GM18505 (cell line): ENCODE results near the gene GABBR2.

Experiments used
- ATAC-seq: cut with Tn5 transposase; IDR thresholded peaks from one replicate; pipeline ENCODE4 v1.9.1; 2021; ENCODE audit not compliant: unreplicated experiment
- POLR2A ChIP-seq: IDR thresholded peaks from 4 replicates; pipeline ENCODE4 v1.6.1; 2011; ENCODE audit warnings: borderline replicate concordance; ENCODE audit not compliant: insufficient read depth, insufficient read length; ENCODE audit errors: extremely low read depth

Gene GABBR2

GRCh38 chr9:98549401-98549800, 159.3 kb downstream of the GABBR2 start:
- no peak for ATAC-seq
- TF ChIP-seq POLR2A, result no peak

GRCh38 chr9:98547606-98548005, 161.1 kb downstream of the GABBR2 start:
- no peak for ATAC-seq
- TF ChIP-seq POLR2A, result no peak

- no peak for TF ChIP-seq POLR2A
- no peak for ATAC-seq
These were observed 163.7 kb downstream of the GABBR2 start for GRCh38 chr9:98545021-98545420.

- no peak for TF ChIP-seq POLR2A
These were observed 167.0 kb downstream of the GABBR2 start for GRCh38 chr9:98541684-98542230.

GRCh38 chr9:98540476-98540875, 168.3 kb downstream of the GABBR2 start:
- no peak for ATAC-seq
- no peak for TF ChIP-seq POLR2A

More at GRCh38 chr9:98541684-98542230, 167.0 kb downstream of the GABBR2 start:
- ATAC-seq, result no peak

GRCh38 chr9:98539954-98540353, 168.8 kb downstream of the GABBR2 start:
- ATAC-seq, result no peak
- TF ChIP-seq POLR2A, result no peak

GRCh38 chr9:98538626-98539031, 170.1 kb downstream of the GABBR2 start:
- ATAC-seq, result no peak
- no peak for TF ChIP-seq POLR2A

- no peak for TF ChIP-seq POLR2A
- no peak for ATAC-seq
These were observed 170.5 kb downstream of the GABBR2 start for GRCh38 chr9:98538203-98538602.

GRCh38 chr9:98536542-98537173, 172.1 kb downstream of the GABBR2 start:
- no peak for TF ChIP-seq POLR2A
- no peak for ATAC-seq

GRCh38 chr9:98533866-98534265, 174.9 kb downstream of the GABBR2 start:
- no peak for ATAC-seq
- no peak for TF ChIP-seq POLR2A

GRCh38 chr9:98533132-98533531, 175.6 kb downstream of the GABBR2 start:
- no peak for ATAC-seq
- no peak for TF ChIP-seq POLR2A

GRCh38 chr9:98532574-98532973, 176.2 kb downstream of the GABBR2 start:
- no peak for ATAC-seq
- no peak for TF ChIP-seq POLR2A

GRCh38 chr9:98532147-98532546, 176.6 kb downstream of the GABBR2 start:
- no peak for ATAC-seq
- TF ChIP-seq POLR2A, result no peak

- TF ChIP-seq POLR2A, result no peak
- ATAC-seq, result no peak
These were observed 177.8 kb downstream of the GABBR2 start for GRCh38 chr9:98530806-98531386.

GRCh38 chr9:98530275-98530674, 178.5 kb downstream of the GABBR2 start:
- no peak for TF ChIP-seq POLR2A
- ATAC-seq, result no peak

- no peak for TF ChIP-seq POLR2A
- ATAC-seq, result no peak
These were observed 178.9 kb downstream of the GABBR2 start for GRCh38 chr9:98529841-98530240.
